Activated gamma-delta T cell (primary cell): ENCODE data around the gene SLC12A8.

Source experiments
- DNase-seq: peaks from one replicate; lab custom pipeline; 2025; lab: John Stamatoyannopoulos, UW

Gene SLC12A8

DNA sequence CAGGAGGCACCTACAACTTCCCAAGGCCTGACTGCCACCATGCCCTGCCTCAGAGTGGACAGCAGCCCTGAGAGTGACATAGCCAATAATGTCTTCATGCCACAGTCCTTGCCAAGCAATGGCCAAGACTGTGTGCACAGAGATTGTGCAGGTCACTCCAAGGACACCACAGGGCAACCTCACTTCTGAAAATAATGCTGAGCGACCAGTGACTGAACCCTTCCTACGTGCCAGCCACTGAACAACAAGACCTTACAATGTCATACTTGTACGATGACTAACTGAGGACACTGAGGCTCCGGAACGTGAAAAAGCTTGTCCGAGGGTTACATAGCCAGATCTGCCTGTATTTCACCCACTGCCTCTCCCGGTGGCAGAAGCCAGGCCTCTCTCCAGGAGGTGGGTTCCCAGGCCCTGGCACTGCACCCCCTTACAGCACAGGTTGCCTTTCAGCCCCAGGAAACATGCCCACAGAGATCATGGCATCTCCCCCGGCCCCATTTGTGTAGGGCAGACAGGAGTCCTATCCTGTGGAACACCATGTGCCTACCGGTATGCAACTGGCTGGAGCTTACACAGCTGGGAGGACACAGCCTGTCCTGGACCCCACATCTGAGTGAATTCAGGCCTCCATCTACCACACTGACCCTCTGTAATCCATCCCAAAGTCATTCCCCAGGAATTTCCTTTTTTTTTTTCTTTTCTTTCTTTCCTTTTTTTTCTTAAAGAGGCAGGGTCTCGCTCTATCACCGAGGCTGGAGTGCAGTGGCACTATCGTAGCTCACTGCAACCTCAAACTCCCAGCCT, 72.3 kb downstream of the SLC12A8 start:
- DNase-seq = no peak

DNA sequence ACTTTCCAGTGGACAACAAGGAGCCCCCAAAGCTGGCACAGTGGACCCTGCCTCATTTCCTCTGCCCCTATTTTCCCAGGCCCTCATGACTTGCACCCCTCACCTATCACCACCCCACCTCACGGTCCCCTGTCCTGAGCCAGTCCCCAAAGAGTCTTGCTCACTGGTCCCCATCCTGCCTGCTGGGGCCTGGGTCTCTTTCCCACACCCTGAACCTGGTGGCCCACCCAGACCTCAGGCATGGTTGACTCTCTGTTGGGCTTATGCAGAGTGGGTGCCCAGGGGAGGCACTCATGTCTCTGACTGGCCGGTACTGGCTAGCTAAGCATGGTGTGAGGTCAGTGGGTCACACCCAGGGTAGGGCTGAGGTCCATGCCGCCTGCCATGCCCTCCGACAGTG, 73.2 kb downstream of the SLC12A8 start:
- DNase-seq = no peak

DNA sequence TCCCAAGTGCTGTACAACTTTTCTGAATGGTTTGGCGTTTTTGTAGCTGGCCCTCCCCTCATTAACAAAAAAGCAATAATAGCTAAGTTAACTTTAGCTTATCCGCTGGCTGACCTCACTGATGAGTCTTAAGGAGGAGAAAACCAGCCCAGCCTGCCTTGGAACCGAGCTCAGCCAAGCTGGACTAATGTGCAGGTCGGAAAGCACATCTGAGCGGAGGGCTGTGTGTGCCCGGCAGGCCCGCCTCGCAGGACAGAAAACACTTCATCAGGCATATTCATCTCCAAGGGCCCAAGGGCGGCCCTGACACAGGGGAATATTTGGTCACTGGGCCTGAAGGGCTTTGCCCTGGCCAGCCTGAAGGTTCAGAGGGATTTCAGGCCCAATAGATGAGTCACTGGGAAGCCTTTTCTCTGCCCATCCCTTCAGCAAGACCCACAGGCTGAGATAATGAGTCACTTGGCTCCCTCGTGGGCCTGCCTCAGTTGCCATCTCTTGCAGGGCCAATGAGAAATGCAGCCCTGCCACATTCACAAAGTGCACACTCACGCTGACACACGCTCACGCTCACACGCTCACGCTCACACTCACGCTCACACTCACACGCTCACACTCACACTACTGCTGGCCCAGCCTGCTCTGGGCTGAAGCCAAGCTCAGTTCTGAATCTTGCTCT, 75.1 kb downstream of the SLC12A8 start:
- DNase-seq = no peak

DNA sequence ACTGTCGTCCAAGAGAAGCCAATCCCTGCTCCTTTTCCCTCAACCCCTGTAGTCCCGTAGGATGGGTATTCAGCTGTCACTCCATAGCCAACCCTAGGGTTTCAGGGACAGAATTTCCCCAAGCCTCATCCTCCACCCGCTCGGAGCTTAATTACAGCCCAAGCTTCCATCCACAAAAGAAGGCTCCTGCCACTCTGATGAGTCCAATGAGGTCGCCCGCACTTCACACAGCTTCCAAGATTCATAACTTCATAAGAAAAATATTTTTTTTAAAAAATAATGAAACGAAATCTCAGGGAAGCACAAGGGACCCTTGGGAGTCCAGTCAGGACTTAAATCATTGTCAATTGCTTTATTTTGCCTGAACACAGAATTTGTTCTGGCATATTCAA, 75.6 kb downstream of the SLC12A8 start:
- DNase-seq = no peak

- no peak for DNase-seq
These were observed 76.0 kb downstream of the SLC12A8 start for GRCh38 chr3:125136515-125136914.

- no peak for DNase-seq
These were observed 77.6 kb downstream of the SLC12A8 start for GRCh38 chr3:125134952-125135351.

DNA sequence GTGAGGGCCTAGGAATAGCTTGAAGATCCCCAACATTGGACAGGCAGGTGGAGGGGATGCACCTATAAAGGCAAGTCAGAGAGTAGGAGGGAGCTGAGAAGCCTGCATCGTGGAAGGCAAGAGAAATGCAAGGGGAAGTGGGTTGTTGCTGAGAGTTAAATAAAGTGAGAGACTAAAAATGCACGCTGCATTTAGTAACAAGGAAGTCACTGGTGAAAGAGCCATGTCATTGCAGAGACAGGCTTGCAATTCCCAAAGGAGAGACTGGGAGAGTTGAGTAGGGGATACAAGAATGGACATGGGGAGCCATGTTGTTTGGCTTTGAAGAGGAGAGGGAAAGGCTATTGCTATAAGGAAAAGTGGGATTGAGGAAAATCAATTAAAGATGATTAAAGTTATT, 79.7 kb downstream of the SLC12A8 start:
- DNase-seq = no peak

GRCh38 chr3:125129512-125129997, 83.0 kb downstream of the SLC12A8 start:
- no peak for DNase-seq

DNA sequence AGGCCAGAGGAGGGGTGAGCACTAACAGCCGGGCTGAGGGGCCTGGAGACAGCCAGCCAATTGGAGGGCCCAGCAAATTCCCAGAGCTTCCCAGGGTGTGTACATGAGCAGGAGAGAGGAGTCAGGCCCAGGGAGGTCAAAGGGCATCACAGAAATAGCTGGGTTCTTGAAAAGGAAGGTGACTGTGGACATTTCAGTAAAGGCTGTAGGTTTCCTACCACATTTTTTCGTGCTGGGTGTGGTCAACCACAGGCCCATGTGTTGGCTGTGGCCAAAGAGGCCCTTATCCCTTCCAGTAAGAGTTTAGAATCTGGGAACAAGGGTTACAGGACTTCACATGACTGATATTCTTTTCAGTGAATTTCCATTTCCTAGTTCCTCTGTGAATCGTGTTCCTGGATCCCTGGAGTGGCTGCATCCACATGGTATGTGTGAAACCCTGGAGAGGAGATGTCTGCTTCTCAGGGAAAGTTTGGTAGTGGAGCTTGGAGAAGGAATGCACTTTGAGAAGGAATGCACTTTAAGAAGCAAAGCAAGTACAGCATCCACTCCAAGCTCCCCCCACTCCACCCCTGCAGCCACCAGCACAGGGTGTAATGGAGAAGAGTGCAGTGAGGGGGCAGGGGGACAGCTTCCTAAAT, 83.6 kb downstream of the SLC12A8 start:
- no peak for DNase-seq

DNA sequence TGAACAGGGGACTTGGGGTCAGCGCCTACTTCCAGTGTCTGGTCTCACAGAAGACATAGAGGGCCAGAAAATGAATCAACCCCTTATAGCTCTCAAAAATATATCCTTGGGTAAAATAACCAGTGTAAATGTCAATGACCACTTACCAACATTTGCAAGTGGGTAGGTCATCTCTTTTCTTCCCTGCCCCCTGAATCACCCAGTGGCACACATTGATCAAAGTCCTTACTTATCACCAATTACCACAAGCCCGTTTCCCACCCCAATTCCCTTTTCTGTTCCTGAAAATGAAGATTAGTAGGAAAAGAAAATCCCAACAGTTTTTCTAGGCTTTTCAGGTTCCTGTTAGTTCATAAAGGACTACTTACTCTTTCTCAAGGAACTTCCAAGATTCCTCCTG, 86.2 kb downstream of the SLC12A8 start:
- DNase-seq = no peak

DNA sequence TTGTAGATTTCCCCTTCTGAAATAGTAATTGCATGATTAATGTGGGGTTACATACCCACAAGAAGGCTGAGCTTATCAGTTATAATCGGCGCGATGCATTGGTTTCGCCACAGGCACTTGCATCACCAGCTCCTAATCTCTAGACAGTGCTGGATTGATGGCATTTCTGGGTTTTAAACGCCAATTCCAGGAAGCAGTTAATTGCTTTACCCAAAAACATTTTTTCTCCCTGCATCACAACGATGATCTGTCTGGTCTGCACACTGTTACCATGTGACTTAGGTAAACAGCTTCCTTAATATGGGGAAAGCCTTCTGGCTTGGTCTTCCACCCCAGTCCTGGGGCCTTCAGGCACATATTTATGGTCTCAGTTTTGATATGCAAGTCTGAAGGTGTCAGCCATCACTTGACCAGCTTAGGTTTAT, 86.7 kb downstream of the SLC12A8 start:
- DNase-seq = no peak

GRCh38 chr3:125123451-125124305, 88.9 kb downstream of the SLC12A8 start:
- no peak for DNase-seq

GRCh38 chr3:125121246-125122010, 91.1 kb downstream of the SLC12A8 start:
- no peak for DNase-seq

DNA sequence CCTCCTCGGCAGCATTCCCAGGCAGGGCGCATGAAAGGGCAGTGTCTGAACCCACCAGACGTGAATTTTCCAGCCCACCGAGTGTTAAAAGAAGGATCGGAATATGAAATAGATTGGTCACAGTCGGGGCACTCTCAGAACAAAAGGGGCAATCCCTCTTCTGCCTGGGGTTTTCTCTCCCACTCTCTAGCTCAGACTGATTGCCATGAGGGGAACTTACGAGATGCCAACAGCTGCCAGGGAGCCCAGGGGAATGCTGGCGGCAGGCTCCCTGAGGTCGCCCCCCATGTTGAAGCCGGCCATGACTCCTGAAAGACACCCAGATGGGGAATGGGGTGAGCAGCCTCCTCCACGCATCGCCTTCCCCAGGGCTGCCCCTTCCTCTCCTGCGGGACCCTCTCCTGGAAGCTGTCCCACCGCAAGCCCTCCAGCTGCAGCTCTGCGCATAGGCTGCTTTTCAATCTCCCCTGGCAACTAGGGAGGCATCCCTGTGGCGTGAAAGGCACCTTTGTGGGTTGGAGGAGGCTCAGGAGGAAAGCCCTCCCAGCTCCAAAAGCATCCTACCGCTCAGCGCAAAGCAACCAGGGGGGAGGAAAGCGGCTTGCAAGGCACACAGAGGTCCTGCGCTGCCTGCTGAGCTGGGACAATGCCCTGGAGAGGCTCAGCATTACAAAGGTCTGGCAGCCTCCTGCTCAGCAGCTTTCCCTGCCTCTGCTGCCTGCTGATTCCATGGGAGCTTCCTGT, 92.0 kb downstream of the SLC12A8 start:
- DNase-seq = no peak

DNA sequence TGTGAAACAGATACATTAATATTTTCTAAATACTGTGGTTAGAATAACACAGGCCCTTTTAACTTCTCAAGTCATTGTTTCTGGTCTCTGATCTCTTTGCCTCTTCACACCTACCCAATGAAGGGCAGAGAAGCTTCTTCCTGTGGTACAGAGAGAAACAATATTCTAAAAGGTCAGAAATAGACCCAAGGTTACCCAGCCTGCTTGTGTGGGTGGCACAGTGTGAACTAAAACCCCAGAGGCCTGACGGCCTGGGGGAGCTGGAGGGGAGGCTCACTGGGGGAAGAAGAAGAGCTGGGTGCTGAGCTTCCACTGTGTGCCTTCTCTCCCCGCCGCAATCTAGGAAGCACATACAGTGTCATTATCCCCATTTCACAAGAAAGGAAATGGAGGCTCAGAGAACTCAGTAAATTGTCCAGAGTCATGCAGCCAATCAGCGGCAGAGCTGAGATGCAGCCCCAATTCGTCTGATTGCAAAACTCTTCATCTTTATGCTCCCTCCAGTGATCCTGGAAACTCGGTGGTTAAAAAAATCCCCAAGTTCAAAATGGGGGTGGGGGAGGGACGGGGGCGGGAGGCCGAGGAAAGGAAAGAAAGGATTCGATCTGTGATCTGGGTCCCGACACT, 92.7 kb downstream of the SLC12A8 start:
- DNase-seq = no peak

- no peak for DNase-seq
These were observed 93.9 kb downstream of the SLC12A8 start for GRCh38 chr3:125118600-125118999.

DNA sequence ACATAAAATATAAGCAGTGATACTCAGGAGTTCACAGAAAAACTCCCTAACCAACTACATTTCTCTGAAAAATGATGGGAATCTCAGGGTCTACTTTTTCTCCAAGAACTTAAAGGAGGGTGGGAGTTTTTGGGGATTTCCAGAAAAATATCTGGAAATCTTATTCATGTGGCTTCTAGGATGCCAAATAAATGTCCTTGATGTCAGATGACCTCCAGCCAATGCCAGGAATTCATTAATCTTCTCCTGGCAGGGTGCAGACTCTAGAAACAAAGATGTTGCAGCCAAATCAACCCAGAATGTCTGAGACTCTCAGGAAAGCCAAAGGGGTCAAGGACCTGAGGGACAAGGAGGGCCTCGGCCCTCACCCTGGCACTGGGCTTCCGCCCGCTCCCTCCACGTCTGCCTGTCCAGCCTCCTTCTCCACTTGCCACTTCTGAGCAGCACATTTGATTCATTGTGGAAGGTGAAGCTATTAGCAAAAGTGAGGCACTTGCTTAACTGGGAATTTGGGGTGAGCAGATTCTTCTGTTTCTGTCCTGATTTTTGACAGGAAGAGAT, 94.8 kb downstream of the SLC12A8 start:
- no peak for DNase-seq

DNA sequence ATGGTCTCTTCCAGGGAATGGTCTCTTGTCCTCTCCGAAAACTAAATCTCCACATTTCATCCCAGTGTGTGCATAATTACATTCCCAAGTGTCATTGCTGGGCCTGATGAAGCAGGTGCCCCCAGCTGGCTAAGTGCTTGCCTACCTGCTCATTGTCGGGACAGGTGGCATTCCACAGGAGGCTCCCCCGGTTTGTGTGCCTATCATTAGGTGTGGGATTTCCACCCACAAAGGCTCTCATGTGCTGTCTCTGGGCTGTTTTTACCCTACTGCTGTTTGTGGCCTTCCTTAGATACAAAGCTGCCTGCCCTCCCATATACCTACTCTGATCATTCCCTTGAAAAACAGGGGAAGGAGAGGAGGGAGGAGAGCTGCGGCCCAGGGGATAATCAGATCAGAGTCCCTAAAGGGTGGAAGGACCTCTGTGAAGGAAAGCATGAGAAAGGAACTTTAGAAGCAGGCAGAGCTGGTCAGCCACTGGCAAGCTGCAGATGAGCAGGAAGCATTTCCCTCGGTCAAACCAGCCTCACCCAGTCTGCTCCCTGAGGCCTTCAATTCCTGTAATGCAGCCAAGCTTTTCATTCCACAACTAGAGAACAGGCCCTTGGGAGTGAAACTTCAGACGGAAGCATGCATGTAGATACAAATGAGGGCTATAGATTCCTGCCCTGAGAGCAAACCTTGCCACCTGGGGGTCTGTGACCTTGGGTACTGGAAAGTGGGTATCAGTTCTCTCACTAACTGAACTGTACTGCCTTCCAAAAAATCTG, 96.1 kb downstream of the SLC12A8 start:
- DNase-seq = no peak

DNA sequence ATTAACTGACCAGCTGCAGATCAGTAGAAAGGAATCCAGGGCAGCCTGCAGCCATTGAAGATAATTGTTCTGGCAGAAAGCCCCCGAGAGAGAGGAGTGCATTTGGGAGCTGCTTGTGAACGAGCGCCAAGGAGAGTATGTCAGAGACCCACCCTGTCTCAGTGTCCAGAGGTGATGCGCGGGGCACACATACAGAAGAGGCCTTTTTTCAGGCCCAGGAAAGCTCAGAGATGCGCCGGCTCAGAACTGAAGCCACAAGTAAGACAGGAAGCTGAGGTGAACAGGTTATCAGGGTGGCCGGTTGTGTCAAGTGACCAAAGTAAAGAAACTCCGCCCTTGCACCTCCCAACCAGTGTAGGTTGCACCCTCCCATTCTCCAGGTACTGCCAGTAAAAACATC, 96.9 kb downstream of the SLC12A8 start:
- DNase-seq = no peak
